ENCODE results near the gene QSER1.

Gene QSER1

DNA sequence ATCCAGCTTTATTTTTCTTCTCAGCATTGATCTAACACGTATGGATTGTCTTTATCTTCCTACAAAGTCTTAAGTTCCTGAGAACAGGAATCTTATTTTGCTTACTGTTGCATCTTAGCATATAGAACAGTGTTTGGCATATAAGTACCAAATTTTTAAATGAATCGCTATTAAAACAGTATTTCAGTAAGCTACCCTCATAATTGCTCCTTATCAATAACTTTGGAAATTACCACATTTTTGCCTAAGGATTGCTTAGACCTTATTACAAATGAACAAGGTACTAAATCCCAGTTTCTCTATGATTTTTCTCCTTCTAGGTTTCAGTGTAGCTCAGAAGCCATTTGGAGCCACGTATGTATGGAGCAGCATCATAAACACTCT, 132.7 kb downstream of the QSER1 start:
- no peaks in the 10 kb centered on the region for H4K20me1 ChIP-seq (ENCODE audit: control insufficient read depth, insufficient read depth, low read depth, low read length)
- TF ChIP-seq CTCF (IDR thresholded peaks at IDR 0.05; ENCODE audit: low read depth, low read length, poor library complexity, severe bottlenecking) (no peak), EZH2phosphoT487 (IDR thresholded peaks at IDR 0.05; ENCODE audit: borderline replicate concordance, low read length) (no peak)
- H3F3A ChIP-seq (ENCODE audit: control insufficient read depth, insufficient read depth): no peaks in the 10 kb centered on the region
- no peaks in the 10 kb centered on the region for H3K79me2 ChIP-seq (ENCODE audit: control insufficient read depth, low read length)
- H3K4me2 ChIP-seq (ENCODE audit: low read length): no peak overlapping the region
- H3K4me3 ChIP-seq (ENCODE audit: low read length): no peak overlapping the region
- no peaks in the 10 kb centered on the region for H3K9me2 ChIP-seq (replicated peaks; ENCODE audit: control insufficient read depth, low read length)
- no peaks in the 10 kb centered on the region for H3K4me1 ChIP-seq (ENCODE audit: control insufficient read depth, low read length)
- H3K27ac ChIP-seq (ENCODE audit: low read depth, low read length): no peak overlapping the region
- no peaks in the 10 kb centered on the region for H3K36me3 ChIP-seq (ENCODE audit: control insufficient read depth, low read length)
- H3K9me3 ChIP-seq (ENCODE audit: control insufficient read depth, insufficient read depth, low read length): no peaks in the 10 kb centered on the region
- H3K27me3 ChIP-seq (ENCODE audit: control insufficient read depth, low read length): peaks cover 20% of the 10 kb centered on the region; the same call in 1 of the 2 replicates

DNA sequence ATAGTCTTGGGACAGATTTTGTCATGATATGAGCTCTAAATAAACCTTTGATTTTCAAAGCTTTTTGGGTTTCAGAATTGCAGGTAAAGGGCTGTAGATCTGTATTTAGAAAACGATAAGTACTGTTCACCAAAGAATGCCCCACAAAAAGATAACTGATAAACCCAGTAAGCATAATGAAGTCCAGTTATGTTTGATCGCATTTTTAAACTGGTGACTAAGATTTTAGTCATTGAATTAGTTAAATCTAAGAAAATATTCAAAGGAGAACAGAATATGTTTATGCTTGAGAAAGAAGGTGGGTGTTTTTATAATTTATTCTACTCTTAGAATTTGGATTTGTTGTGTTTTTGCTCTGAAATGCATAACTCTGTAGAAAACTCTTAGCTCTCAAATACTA, 134.6 kb downstream of the QSER1 start:
- Histone ChIP-seq H3K4me1 (ENCODE audit: control insufficient read depth, low read length) (no peaks in the 10 kb centered on the region), H3K4me2 (ENCODE audit: low read length) (no peak overlapping the region), H3K79me2 (ENCODE audit: control insufficient read depth, low read length) (no peaks in the 10 kb centered on the region), H3K36me3 (ENCODE audit: control insufficient read depth, low read length) (no peaks in the 10 kb centered on the region), H3K9me3 (ENCODE audit: control insufficient read depth, insufficient read depth, low read length) (no peaks in the 10 kb centered on the region), H3K27me3 (ENCODE audit: control insufficient read depth, low read length) (peaks cover 27% of the 10 kb centered on the region; the same call in 1 of the 2 replicates), H3K4me3 (ENCODE audit: low read length) (no peak overlapping the region), H3F3A (ENCODE audit: control insufficient read depth, insufficient read depth) (no peaks in the 10 kb centered on the region), H3K27ac (ENCODE audit: low read depth, low read length) (no peak overlapping the region), H4K20me1 (ENCODE audit: control insufficient read depth, insufficient read depth, low read depth, low read length) (no peaks in the 10 kb centered on the region), H3K9me2 (replicated peaks; ENCODE audit: control insufficient read depth, low read length) (no peaks in the 10 kb centered on the region)
- TF ChIP-seq CTCF (IDR thresholded peaks at IDR 0.05; ENCODE audit: low read depth, low read length, poor library complexity, severe bottlenecking) (no peak), EZH2phosphoT487 (IDR thresholded peaks at IDR 0.05; ENCODE audit: borderline replicate concordance, low read length) (no peak)

- Histone ChIP-seq H4K20me1 (ENCODE audit: control insufficient read depth, insufficient read depth, low read depth, low read length) (no peaks in the 10 kb centered on the region), H3K79me2 (ENCODE audit: control insufficient read depth, low read length) (no peaks in the 10 kb centered on the region), H3K4me2 (ENCODE audit: low read length) (no peak overlapping the region), H3K4me3 (ENCODE audit: low read length) (no peak overlapping the region), H3K27ac (ENCODE audit: low read depth, low read length) (no peak overlapping the region), H3K27me3 (ENCODE audit: control insufficient read depth, low read length) (peaks cover 31% of the 10 kb centered on the region), H3F3A (ENCODE audit: control insufficient read depth, insufficient read depth) (no peaks in the 10 kb centered on the region), H3K4me1 (ENCODE audit: control insufficient read depth, low read length) (no peaks in the 10 kb centered on the region), H3K9me2 (replicated peaks; ENCODE audit: control insufficient read depth, low read length) (no peaks in the 10 kb centered on the region), H3K36me3 (ENCODE audit: control insufficient read depth, low read length) (no peaks in the 10 kb centered on the region), H3K9me3 (ENCODE audit: control insufficient read depth, insufficient read depth, low read length) (no peaks in the 10 kb centered on the region)
- no peak for TF ChIP-seq CTCF (IDR thresholded peaks at IDR 0.05; ENCODE audit: low read depth, low read length, poor library complexity, severe bottlenecking)
- no peak for TF ChIP-seq EZH2phosphoT487 (IDR thresholded peaks at IDR 0.05; ENCODE audit: borderline replicate concordance, low read length)
Measured at GRCh38 chr11:33027846-33028536, 135.4 kb downstream of the QSER1 start.
